Measurements from ENCODE around the gene IGF2. TPM values are rescaled to one million over a fixed set of nuclear protein-coding genes. Genes with fewer than 3 reads are reported as not detected.

IGF2 gene
- polyA plus RNA-seq, 1 donor from 2014 or later, result not detected

Small RNAs within 50 kb of the gene (small RNA-seq; reads per million reads assigned to genes)
- gene MIR4686, result 0 reads per million in 3 experiments
- 0 to 2.5 (median 0.03) reads per million in 3 experiments for gene MIR483

Other genes starting within 250 kb of the IGF2 start
- gene PRR33, start 247.5 kb downstream of the IGF2 start, polyA plus RNA-seq, result not detected in 2 replicates
- gene TNNT3, start 219.7 kb downstream of the IGF2 start, polyA plus RNA-seq, result not detected in 2 replicates
- gene MRPL23, start 192.1 kb downstream of the IGF2 start, polyA plus RNA-seq, result 139 and 154 TPM in 2 replicates
- gene H19, start 141.5 kb downstream of the IGF2 start, polyA plus RNA-seq, result not detected in 2 replicates
- not detected in 2 replicates for gene INS, start 21.8 kb upstream of the IGF2 start, polyA plus RNA-seq
- gene TH, start 32.4 kb upstream of the IGF2 start, polyA plus RNA-seq, result 3.6 and 10.9 TPM in 2 replicates
- gene ASCL2, start 131.2 kb upstream of the IGF2 start, polyA plus RNA-seq, result not detected in 2 replicates
- gene C11orf21, start 162.5 kb upstream of the IGF2 start, polyA plus RNA-seq, result not detected in 2 replicates
- gene TSPAN32, start 162.6 kb upstream of the IGF2 start, polyA plus RNA-seq, result not detected in 2 replicates
- gene CD81, start 237.9 kb upstream of the IGF2 start, polyA plus RNA-seq, result 96.2 and 97.8 TPM in 2 replicates